SK-N-SH treated with all-trans-retinoic acid at 6 μM for 48 hours (cell line): ENCODE results near the gene CABP1.

Source experiments
- ATAC-seq: fragments of 200-7000 bp; cut with Tn5 transposase; 3 replicates; pipeline ENCODE4 v1.9.1; 2020; ENCODE audit warnings: mild to moderate bottlenecking, moderate library complexity
- ARNTL ChIP-seq: fragments of 450-650 bp; formaldehyde crosslinking; IDR thresholded peaks from 2 replicates; pipeline ENCODE4 v1.5.0; 2020; ENCODE audit warnings: low read depth, mild to moderate bottlenecking, moderate library complexity, borderline replicate concordance
- BACH2 ChIP-seq: fragments of 250-450 bp; sonication (Bioruptor Pico); IDR thresholded peaks from 2 replicates; pipeline ENCODE4 v1.9.0; 2021; ENCODE audit warnings: mild to moderate bottlenecking, borderline replicate concordance
- CREB5 ChIP-seq: fragments of 250-450 bp; sonication (Bioruptor Pico); IDR thresholded peaks from 2 replicates; pipeline ENCODE4 v1.5.1; 2020; ENCODE audit warnings: low read depth, mild to moderate bottlenecking, moderate library complexity
- CSDC2 ChIP-seq: fragments of 250-450 bp; sonication (Bioruptor Pico); IDR thresholded peaks from 2 replicates; pipeline ENCODE4 v1.5.0; 2020; ENCODE audit warnings: mild to moderate bottlenecking, moderate library complexity
- CSRNP3 ChIP-seq: fragments of 250-450 bp; sonication (Bioruptor Pico); IDR thresholded peaks from 2 replicates; pipeline ENCODE4 v1.5.1; 2021; ENCODE audit warnings: mild to moderate bottlenecking, moderate library complexity
- ESRRG ChIP-seq: fragments of 250-450 bp; sonication (Bioruptor Pico); IDR thresholded peaks from 2 replicates; pipeline ENCODE4 v1.6.1; 2021; ENCODE audit warnings: mild to moderate bottlenecking
- GLIS3 ChIP-seq: fragments of 250-450 bp; sonication (Bioruptor Pico); IDR thresholded peaks from 2 replicates; pipeline ENCODE4 v1.5.0; 2020; ENCODE audit warnings: mild to moderate bottlenecking, moderate library complexity
- ISL1 ChIP-seq: fragments of 250-450 bp; sonication (Bioruptor Pico); IDR thresholded peaks from 2 replicates; pipeline ENCODE4 v2.1.2; 2022; ENCODE audit warnings: mild to moderate bottlenecking, moderate library complexity
- OSR1 ChIP-seq: fragments of 250-450 bp; sonication (Bioruptor Pico); IDR thresholded peaks from 2 replicates; pipeline ENCODE4 v1.8.0; 2022; ENCODE audit warnings: moderate library complexity, mild to moderate bottlenecking, inconsistent platforms
- PATZ1 ChIP-seq: fragments of 250-450 bp; sonication (Bioruptor Pico); IDR thresholded peaks from 2 replicates; pipeline ENCODE4 v1.8.0; 2020; ENCODE audit warnings: mild to moderate bottlenecking, moderate library complexity, borderline replicate concordance
- POU6F1 ChIP-seq: fragments of 250-450 bp; sonication (Bioruptor Pico); IDR thresholded peaks from 2 replicates; pipeline ENCODE4 v1.8.0; 2021; ENCODE audit warnings: low read depth, mild to moderate bottlenecking, moderate library complexity, borderline replicate concordance
- RARB ChIP-seq: fragments of 250-450 bp; sonication (Bioruptor Pico); IDR thresholded peaks from 2 replicates; pipeline ENCODE4 v1.8.0; 2021; ENCODE audit warnings: mild to moderate bottlenecking, moderate library complexity
- SNAI2 ChIP-seq: fragments of 250-450 bp; sonication (Bioruptor Pico); IDR thresholded peaks from 2 replicates; pipeline ENCODE4 v1.5.0; 2020; ENCODE audit warnings: mild to moderate bottlenecking, moderate library complexity
- TCF4 ChIP-seq: fragments of 250-450 bp; sonication (Bioruptor Pico); IDR thresholded peaks from 2 replicates; pipeline ENCODE4 v1.8.0; 2021; ENCODE audit warnings: mild to moderate bottlenecking, moderate library complexity, borderline replicate concordance
- TOX ChIP-seq: fragments of 250-450 bp; sonication (Bioruptor Pico); IDR thresholded peaks from 2 replicates; pipeline ENCODE4 v1.8.0; 2021; ENCODE audit warnings: mild to moderate bottlenecking, moderate library complexity, borderline replicate concordance
- TSHZ2 ChIP-seq: fragments of 250-450 bp; sonication (Bioruptor Pico); IDR thresholded peaks from 2 replicates; pipeline ENCODE4 v1.5.0; 2020; ENCODE audit warnings: mild to moderate bottlenecking, moderate library complexity
- ZC3H10 ChIP-seq: fragments of 250-450 bp; sonication (Bioruptor Pico); IDR thresholded peaks from 2 replicates; pipeline ENCODE4 v1.5.1; 2021; ENCODE audit warnings: mild to moderate bottlenecking, moderate library complexity
- ZFP3 ChIP-seq: fragments of 250-450 bp; sonication (Bioruptor Pico); IDR thresholded peaks from 2 replicates; pipeline ENCODE4 v1.5.0; 2020; ENCODE audit warnings: mild to moderate bottlenecking, moderate library complexity
- ZFP30 ChIP-seq: fragments of 450-650 bp; formaldehyde crosslinking; IDR thresholded peaks from 2 replicates; pipeline ENCODE4 v1.5.0; 2022; ENCODE audit warnings: mild to moderate bottlenecking, moderate library complexity
- ZNF565 ChIP-seq: fragments of 450-650 bp; formaldehyde crosslinking; conservative IDR thresholded peaks from 2 replicates; pipeline ENCODE4 v1.5.0; 2020; ENCODE audit warnings: low read depth, mild to moderate bottlenecking, moderate library complexity
- ZNF70 ChIP-seq: fragments of 450-650 bp; formaldehyde crosslinking; IDR thresholded peaks from 2 replicates; pipeline ENCODE4 v1.5.0; 2020; ENCODE audit warnings: mild to moderate bottlenecking, moderate library complexity
- ZNF8 ChIP-seq: fragments of 450-650 bp; formaldehyde crosslinking; IDR thresholded peaks from 2 replicates; pipeline ENCODE4 v1.5.0; 2020; ENCODE audit warnings: mild to moderate bottlenecking, moderate library complexity

CABP1 gene

GRCh38 chr12:120686690-120687577 lies 46.5 kb downstream of the CABP1 start, which contains the start of gene MLEC:
TSS of gene MLEC (plus strand) at chr12:120687149. CDS start at chr12:120687297, 148 bp downstream.
- no peak for TF ChIP-seq ZNF70 (CRISPR knock-in tag)
- no peak for TF ChIP-seq ZNF8 (CRISPR knock-in tag)
- no peak for TF ChIP-seq TOX (CRISPR knock-in tag)
- no peak for TF ChIP-seq PATZ1
- no peak for TF ChIP-seq TCF4
- no peak for TF ChIP-seq ISL1 (CRISPR knock-in tag)
- no peak for TF ChIP-seq SNAI2 (CRISPR knock-in tag)
- no peak; the same call in 1 of the 2 replicates for TF ChIP-seq ZFP30 (CRISPR knock-in tag)
- TF ChIP-seq RARB (CRISPR knock-in tag) = no peak
- TF ChIP-seq ARNTL = no peak
- TF ChIP-seq CSRNP3 (CRISPR knock-in tag) = no peak
- peak; percentile 90 for ATAC-seq

GRCh38 chr12:120687578-120688289 lies 47.3 kb downstream of the CABP1 start:
- TF ChIP-seq ISL1 (CRISPR knock-in tag) = no peak
- TF ChIP-seq ZNF8 (CRISPR knock-in tag) = no peak
- TF ChIP-seq GLIS3 (CRISPR knock-in tag) = no peak
- no peak for TF ChIP-seq POU6F1
- TF ChIP-seq ZC3H10 (CRISPR knock-in tag) = no peak
- TF ChIP-seq BACH2 (CRISPR knock-in tag) = no peak

GRCh38 chr12:120688527-120689071 lies 48.2 kb downstream of the CABP1 start:
- TF ChIP-seq ZC3H10 (CRISPR knock-in tag) = no peak
- TF ChIP-seq BACH2 (CRISPR knock-in tag) = no peak
- TF ChIP-seq TCF4 = no peak
- no peak for TF ChIP-seq RARB (CRISPR knock-in tag)
- no peak for TF ChIP-seq CSDC2 (CRISPR knock-in tag)
- TF ChIP-seq ISL1 (CRISPR knock-in tag) = no peak
- TF ChIP-seq ESRRG (CRISPR knock-in tag) = no peak
- TF ChIP-seq ZNF70 (CRISPR knock-in tag) = no peak
- TF ChIP-seq GLIS3 (CRISPR knock-in tag) = no peak
- TF ChIP-seq TSHZ2 (CRISPR knock-in tag) = no peak
- no peak for TF ChIP-seq OSR1 (CRISPR knock-in tag)
- TF ChIP-seq ZNF565 (CRISPR knock-in tag) = no peak
- no peak for TF ChIP-seq CREB5
- TF ChIP-seq ZFP30 (CRISPR knock-in tag) = no peak
- TF ChIP-seq ARNTL = no peak
- TF ChIP-seq TOX (CRISPR knock-in tag) = no peak
- TF ChIP-seq ZFP3 = no peak
- TF ChIP-seq ZNF8 (CRISPR knock-in tag) = no peak
- no peak for ATAC-seq

More at GRCh38 chr12:120687578-120688289, 47.3 kb downstream of the CABP1 start:
- ATAC-seq = no peak
